Activated CD8-positive, alpha-beta memory T cell treated with anti-CD3 and anti-CD28 coated beads, Interleukin-2, amount 10 ng/mL, durations not matched to agents 7 days and 5 days (primary cell): Measurements from ENCODE around the gene STYX. TPM values are rescaled to one million over a fixed set of nuclear protein-coding genes. Genes with fewer than 3 reads are reported as not detected.

Source experiments
- ATAC-seq: fragments of 150-1000 bp; cut with Tn5 transposase; one replicate; pipeline ENCODE4 v1.10.0; 2021; ENCODE audit warnings: moderate library complexity
- CTCF ChIA-PET: fragments of 350-600 bp; sonication (Branson Sonifier 250); formaldehyde crosslinking; loops from one replicate; lab custom pipeline; 2021; ENCODE audit warnings: antibody characterized with exemption; lab: Charles Lee
- DNase-seq: peaks from one replicate; pipeline ENCODE4 v3.0.0-alpha.2; 2020
- H3K27ac Mint-ChIP-seq: one replicate; pipeline ENCODE4 v1.8.0; 2021; ENCODE audit warnings: mild to moderate bottlenecking, mixed read lengths
- H3K27me3 Mint-ChIP-seq: one replicate; pipeline ENCODE4 v1.8.0; 2021; ENCODE audit warnings: mixed read lengths
- H3K36me3 Mint-ChIP-seq: one replicate; pipeline ENCODE4 v1.8.0; 2021; ENCODE audit warnings: mild to moderate bottlenecking, mixed read lengths
- H3K4me1 Mint-ChIP-seq: one replicate; pipeline ENCODE4 v1.8.0; 2021; ENCODE audit warnings: mixed read lengths
- H3K4me3 Mint-ChIP-seq: one replicate; pipeline ENCODE4 v1.8.0; 2021; ENCODE audit warnings: mild to moderate bottlenecking, moderate library complexity, mixed read lengths
- H3K9me3 Mint-ChIP-seq: one replicate; pipeline ENCODE4 v1.8.0; 2022; ENCODE audit warnings: low read depth, mixed read lengths
- total RNA-seq, 2 experiments: library from RNA; stranded (reverse); gene quantifications; one replicate each; pipeline ENCODE4 v1.2.3, GENCODE V29; 2021

The STYX gene
- total RNA-seq, 2 experiments from 2014 or later = 18.5 to 20.7 TPM

DNA sequence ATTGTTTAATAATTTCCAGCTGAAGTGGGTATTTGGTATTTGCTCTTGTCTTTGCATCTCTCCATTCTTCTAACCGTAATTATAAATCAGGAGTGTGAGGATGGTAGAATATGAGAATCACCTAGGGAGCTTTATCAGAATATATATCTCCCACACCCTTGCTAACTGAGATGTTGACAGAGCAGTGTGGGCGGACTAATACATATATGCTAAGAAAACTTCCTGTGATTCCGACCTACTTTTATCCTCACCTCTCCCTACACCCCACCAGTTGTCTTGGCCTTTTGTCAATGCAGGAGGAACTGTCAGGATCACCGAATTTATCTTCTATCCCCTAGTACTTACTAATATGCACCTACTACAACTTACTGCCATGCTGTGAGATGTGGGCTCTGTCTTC, 76.1 kb downstream of the STYX start:
- Mint-ChIP-seq H3K4me3 (no peak overlapping the region), H3K36me3 (no peaks in the 10 kb centered on the region), H3K27ac (no peak overlapping the region), H3K27me3 (peaks cover 3% of the 10 kb centered on the region), H3K4me1 (peaks cover 4% of the 10 kb centered on the region), H3K9me3 (no peaks in the 10 kb centered on the region)
- CTCF ChIA-PET = interaction anchor here (1.1 kb wide), 1 partner anchor 155 kb away, joined by 3 read pairs; no protein-coding TSS in a partner anchor
- ATAC-seq (no peak), DNase-seq (no peak)

DNA sequence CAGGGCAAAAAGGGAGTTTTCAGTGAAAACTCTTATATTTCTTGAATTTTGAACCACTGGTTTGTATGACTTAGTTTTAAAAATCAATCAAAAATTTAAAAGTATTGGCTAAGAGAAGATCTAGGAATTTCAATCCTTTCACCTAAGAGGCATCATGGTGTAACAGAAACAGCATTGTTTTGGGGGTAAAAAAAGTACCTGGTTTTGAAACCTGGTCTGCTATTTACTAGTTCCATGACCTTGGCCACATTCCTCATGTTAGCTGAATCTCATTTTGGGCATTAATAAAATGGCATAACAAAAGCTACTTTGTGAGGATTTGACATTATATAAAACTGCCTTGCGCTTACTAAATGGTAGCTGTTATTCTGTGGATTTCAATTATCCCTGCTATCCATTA, 78.1 kb downstream of the STYX start:
- ATAC-seq (no peak), DNase-seq (no peak)
- no peak overlapping the region for H3K4me3 Mint-ChIP-seq
- no peak overlapping the region for H3K27ac Mint-ChIP-seq
- no peaks in the 10 kb centered on the region for H3K27me3 Mint-ChIP-seq
- CTCF ChIA-PET = interaction anchor here (0.8 kb wide), 1 partner anchor 15 kb away, joined by 3 read pairs; no protein-coding TSS in a partner anchor
- H3K9me3 Mint-ChIP-seq = no peaks in the 10 kb centered on the region
- no peaks in the 10 kb centered on the region for H3K4me1 Mint-ChIP-seq
- no peaks in the 10 kb centered on the region for H3K36me3 Mint-ChIP-seq

DNA sequence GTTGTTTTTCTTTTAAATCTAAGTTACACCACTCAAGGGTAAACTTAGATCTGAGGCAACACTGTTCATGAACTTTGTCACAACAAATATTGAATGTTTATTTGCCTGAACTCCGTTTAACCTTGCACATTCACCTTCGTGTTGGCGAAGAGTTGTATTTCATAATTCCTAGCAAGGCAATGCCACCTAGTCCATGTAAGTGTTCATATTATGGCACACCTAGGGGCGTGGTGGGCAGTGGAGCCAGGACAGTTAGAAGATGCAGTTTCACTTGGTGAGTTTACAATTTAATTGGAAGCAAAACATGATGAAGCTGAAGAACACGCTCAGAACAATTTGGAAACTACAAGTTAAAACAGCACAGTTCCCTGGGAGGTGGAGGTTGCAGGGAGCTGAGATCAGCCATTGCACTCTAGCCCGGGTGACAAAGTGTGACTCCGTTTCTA, 91.9 kb downstream of the STYX start:
- Mint-ChIP-seq H3K4me3 (no peak overlapping the region), H3K9me3 (no peaks in the 10 kb centered on the region), H3K27me3 (peaks cover 7% of the 10 kb centered on the region), H3K27ac (no peak overlapping the region), H3K4me1 (peaks cover 6% of the 10 kb centered on the region), H3K36me3 (no peaks in the 10 kb centered on the region)
- ATAC-seq = no peak
- CTCF ChIA-PET = interaction anchor here (4.4 kb wide), 1 partner anchor 140 kb away, joined by 47 read pairs; no protein-coding TSS in a partner anchor
- no peak for DNase-seq

DNA sequence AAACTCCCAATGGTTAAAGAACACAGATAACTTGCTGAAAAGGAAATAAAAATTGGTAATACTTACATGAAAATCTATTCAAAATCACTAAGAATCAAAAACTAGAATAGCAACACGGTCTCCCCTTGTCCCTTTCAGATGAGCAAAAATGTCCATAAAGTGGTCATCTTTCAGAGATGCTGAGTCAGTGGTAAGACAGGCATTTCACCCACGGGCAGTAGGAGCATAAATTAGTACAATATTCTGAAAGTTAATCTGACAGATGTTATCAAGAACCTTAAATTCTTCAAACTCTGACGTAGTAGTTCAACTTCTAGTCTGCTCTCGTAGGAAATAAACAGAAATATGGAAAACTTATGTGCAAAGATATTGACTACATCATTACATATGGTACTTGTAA, 94.5 kb downstream of the STYX start:
- CTCF ChIA-PET = interaction anchor here (0.9 to 4.4 kb wide), 6 partner anchors 94 to 233 kb away, joined by 3 to 47 read pairs (median 4); partner anchors contain the start of gene FERMT2
- peaks cover 6% of the 10 kb centered on the region for H3K4me1 Mint-ChIP-seq
- no peak overlapping the region for H3K27ac Mint-ChIP-seq
- no peaks in the 10 kb centered on the region for H3K9me3 Mint-ChIP-seq
- no peak overlapping the region for H3K4me3 Mint-ChIP-seq
- ATAC-seq (no peak), DNase-seq (no peak)
- H3K36me3 Mint-ChIP-seq = no peaks in the 10 kb centered on the region
- H3K27me3 Mint-ChIP-seq = peaks cover 13% of the 10 kb centered on the region

Other genes starting within 250 kb of the STYX start
- gene TXNDC16, start 177.7 kb upstream of the STYX start, total RNA-seq = 10 to 100 TPM in 1 of 2 experiments, 1 to 10 TPM in 1; 9.1 to 11.5 TPM
- under 1 TPM; 0.73 to 0.85 TPM for gene GPR137C, start 177.3 kb upstream of the STYX start, total RNA-seq
- 100 to 1,000 TPM; 167 to 183 TPM for gene ERO1A, start 34.6 kb upstream of the STYX start, total RNA-seq
- 10 to 100 TPM; 77.3 to 92.4 TPM for gene PSMC6, start 23.0 kb upstream of the STYX start, total RNA-seq
- gene GNPNAT1, start 61.4 kb downstream of the STYX start, total RNA-seq = 10 to 100 TPM; 11.9 to 13.7 TPM
- gene FERMT2, start 220.9 kb downstream of the STYX start, total RNA-seq = 1 to 10 TPM in 1 of 2 experiments, under 1 TPM in 1; 0.41 to 1.9 TPM